HepG2 (cell line): ENCODE results near the gene CRKL. TPM values are rescaled to one million over a fixed set of nuclear protein-coding genes. Genes with fewer than 3 reads are reported as not detected.

ENCODE experiments used
- CCDC6 ChIP-seq: sonication (generic); formaldehyde crosslinking; IDR thresholded peaks from 2 replicates; pipeline ENCODE4 v1.8.1; 2022; ENCODE audit warnings: mild to moderate bottlenecking, missing genetic modification reagents, moderate library complexity
- DZIP1 ChIP-seq: sonication (generic); formaldehyde crosslinking; IDR thresholded peaks from 2 replicates; pipeline ENCODE4 v1.5.0; 2020; ENCODE audit warnings: mild to moderate bottlenecking, missing genetic modification reagents
- HMG20A ChIP-seq: IDR thresholded peaks from 2 replicates; pipeline ENCODE4 v1.6.1; 2016; ENCODE audit warnings: borderline replicate concordance
- HNRNPH1 ChIP-seq: fragments of 200-400 bp; formaldehyde crosslinking; optimal IDR thresholded peaks from 2 replicates; pipeline ENCODE3; 2017; ENCODE audit warnings: mild to moderate bottlenecking, low read depth, low read length
- IKZF5 ChIP-seq: IDR thresholded peaks from 2 replicates; pipeline ENCODE4 v1.6.1; 2018; ENCODE audit warnings: missing genetic modification reagents, mild to moderate bottlenecking, missing compliant biosample characterization
- JARID2 ChIP-seq: sonication (generic); formaldehyde crosslinking; IDR thresholded peaks from 2 replicates; pipeline ENCODE4 v1.8.1; 2023; ENCODE audit warnings: missing genetic modification reagents, inconsistent platforms; ENCODE audit not compliant: insufficient replicate concordance
- MXD4 ChIP-seq: IDR thresholded peaks from 2 replicates; pipeline ENCODE4 v1.6.1; 2016; ENCODE audit warnings: mild to moderate bottlenecking, missing biosample characterization, missing genetic modification reagents
- NBN ChIP-seq: fragments of 450-650 bp; conservative IDR thresholded peaks from 2 replicates; pipeline ENCODE4 v1.6.1; 2017
- ONECUT2 ChIP-seq: sonication (generic); formaldehyde crosslinking; IDR thresholded peaks from 2 replicates; pipeline ENCODE4 v1.4.0; 2020; ENCODE audit warnings: missing genetic modification reagents
- SALL1 ChIP-seq: sonication (generic); formaldehyde crosslinking; IDR thresholded peaks from 2 replicates; pipeline ENCODE4 v1.8.0; 2022; ENCODE audit warnings: mild to moderate bottlenecking, missing genetic modification reagents
- TFAP4 ChIP-seq: sonication (generic); IDR thresholded peaks from 2 replicates; pipeline ENCODE4 v1.6.1; 2016; ENCODE audit warnings: low read depth, borderline replicate concordance
- TSC22D2 ChIP-seq: sonication (generic); formaldehyde crosslinking; IDR thresholded peaks from 2 replicates; pipeline ENCODE4 v1.5.1; 2020; ENCODE audit warnings: missing genetic modification reagents, mild to moderate bottlenecking, borderline replicate concordance
- ZBTB20 ChIP-seq: sonication (generic); formaldehyde crosslinking; IDR thresholded peaks from 2 replicates; pipeline ENCODE4 v1.8.1; 2023; ENCODE audit warnings: missing genetic modification reagents, low read depth, mild to moderate bottlenecking, borderline replicate concordance
- ZNF142 ChIP-seq: sonication (generic); formaldehyde crosslinking; IDR thresholded peaks from 2 replicates; pipeline ENCODE4 v1.4.0; 2020; ENCODE audit warnings: missing genetic modification reagents
- ZNF296 ChIP-seq: sonication (generic); formaldehyde crosslinking; conservative IDR thresholded peaks from 2 replicates; pipeline ENCODE4 v1.5.0; 2020; ENCODE audit warnings: mild to moderate bottlenecking, missing genetic modification reagents
- ZNF816 ChIP-seq: sonication (generic); formaldehyde crosslinking; IDR thresholded peaks from 2 replicates; pipeline ENCODE4 v1.8.0; 2022; ENCODE audit warnings: missing genetic modification reagents, mild to moderate bottlenecking, borderline replicate concordance
- ZNF850 ChIP-seq: sonication (generic); formaldehyde crosslinking; conservative IDR thresholded peaks from 2 replicates; pipeline ENCODE4 v1.9.0; 2021; ENCODE audit warnings: mild to moderate bottlenecking, missing genetic modification reagents
- ZSCAN9 ChIP-seq: IDR thresholded peaks from 2 replicates; pipeline ENCODE4 v1.6.1; 2016; ENCODE audit warnings: borderline replicate concordance
- polyA plus RNA-seq, 8 experiments: library from polyadenylated mRNA; depleted of rRNA in 3 of 8; stranded (reverse) in 7 of 8; unstranded in 1 of 8; fragments of >200 nt; fragmentation: Illumina TruSeq in 4 of 8; extraction: Trizol in 4 of 8; gene quantifications; 2 replicates each; pipeline versions ENCODE4 v1.2.1 to v1.2.3, GENCODE V29; 2011 to 2016; ENCODE audit warnings: low read depth in 4 of 8, missing spikeins in 1 of 8, mixed read lengths in 1 of 8; ENCODE audit not compliant: insufficient read depth in 1 of 8
- total RNA-seq, 5 experiments: library from RNA; depleted of rRNA; stranded (reverse); fragments of >200 nt; fragmentation: Illumina TruSeq; extraction: Trizol; gene quantifications; 2 replicates each; pipeline ENCODE4 v1.2.3, GENCODE V29; 2016; ENCODE audit warnings: low read depth in 1 of 5

Gene CRKL
- total and polyA plus RNA-seq, 2 of the 13 experiments (the other 11 are each of a cell fraction or from before 2014, with no cell fraction given), result 37.4 to 60.6 TPM

- TF ChIP-seq ZNF850 (CRISPR knock-in tag), result 0 out of 2 replicates have a peak, but pooled peaks have one; percentile 63
- TF ChIP-seq ZBTB20 (CRISPR knock-in tag), result peak; percentile 68; the same call in 1 of the 2 replicates
- TF ChIP-seq HNRNPH1, result no peak
- TF ChIP-seq SALL1 (CRISPR knock-in tag), result peak; percentile 91
- TF ChIP-seq ZNF816 (CRISPR knock-in tag), result no peak; the same call in 1 of the 2 replicates
- TF ChIP-seq CCDC6 (CRISPR knock-in tag), result peak; percentile 45; the same call in 1 of the 2 replicates
- TF ChIP-seq TFAP4, result peak; percentile 99
- TF ChIP-seq IKZF5 (CRISPR knock-in tag), result peak; percentile 92
- no peak for TF ChIP-seq ONECUT2 (CRISPR knock-in tag)
- peak; percentile 86; the same call in 1 of the 2 replicates for TF ChIP-seq TSC22D2 (CRISPR knock-in tag)
- TF ChIP-seq JARID2 (CRISPR knock-in tag), result no peak
- TF ChIP-seq DZIP1 (CRISPR knock-in tag), result 0 out of 2 replicates have a peak, but pooled peaks have one; percentile 14
- TF ChIP-seq ZNF142 (CRISPR knock-in tag), result no peak
- TF ChIP-seq ZSCAN9, result 0 out of 2 replicates have a peak, but pooled peaks have one; percentile 66
- TF ChIP-seq HMG20A (CRISPR knock-in tag), result peak; percentile 29; the same call in 1 of the 2 replicates
- TF ChIP-seq MXD4 (CRISPR knock-in tag), result peak; percentile 91
- TF ChIP-seq ZNF296, result no peak
- no peak for TF ChIP-seq NBN
These were observed at the start of gene CRKL (continued) for GRCh38 chr22:20916916-20917810.
